ENCODE measurements around the gene ORMDL3. TPM values are rescaled to one million over a fixed set of nuclear protein-coding genes. Genes with fewer than 3 reads are reported as not detected.

Gene ORMDL3
- total and polyA plus RNA-seq, 4 experiments from 2014 or later: 79.6 to 161 (median 88.8) TPM

- CTCF ChIA-PET (ENCODE audit: partially characterized antibody): no interaction called here
- POLR2A ChIA-PET (ENCODE audit: partially characterized antibody): interaction anchor here (1.1 kb wide), 1 partner anchor 744 kb away, joined by 3 read pairs; the partner anchor contains the start of gene RPL19
- peaks cover 15% of the 10 kb centered on the region for H3K4me1 ChIP-seq (ENCODE audit: insufficient read depth, low read length)
- no peak overlapping the region for H3K27ac Mint-ChIP-seq
- H3K36me3 Mint-ChIP-seq: no peaks in the 10 kb centered on the region
- no peaks in the 10 kb centered on the region for H3K27me3 ChIP-seq (ENCODE audit: insufficient read depth, low read length)
- intact Hi-C loops (cut with micrococcal nuclease): no loop called here
- no peak overlapping the region for H3K27ac ChIP-seq (ENCODE audit: low read depth, low read length)
- H3K4me3 Mint-ChIP-seq: no peak overlapping the region
- H3K27me3 Mint-ChIP-seq: no peaks in the 10 kb centered on the region
- peaks cover 8 to 26% (median 12%) of the 10 kb centered on the region in 4 donors for H3K4me1 Mint-ChIP-seq
- DNase-seq: no peak
- H3K36me3 ChIP-seq (ENCODE audit: insufficient read depth, low read length): no peaks in the 10 kb centered on the region
- no peaks in the 10 kb centered on the region for H3K9me3 Mint-ChIP-seq
- H3K4me3 ChIP-seq (ENCODE audit: low read length in 2 of 2): no peak overlapping the region
- no peaks in the 10 kb centered on the region for H3K9me3 ChIP-seq (ENCODE audit: control insufficient read depth in 1 of 2, low read length in 2 of 2)
Measured at GRCh38 chr17:39943702-39944392, 16.4 kb upstream of the ORMDL3 start.

DNA sequence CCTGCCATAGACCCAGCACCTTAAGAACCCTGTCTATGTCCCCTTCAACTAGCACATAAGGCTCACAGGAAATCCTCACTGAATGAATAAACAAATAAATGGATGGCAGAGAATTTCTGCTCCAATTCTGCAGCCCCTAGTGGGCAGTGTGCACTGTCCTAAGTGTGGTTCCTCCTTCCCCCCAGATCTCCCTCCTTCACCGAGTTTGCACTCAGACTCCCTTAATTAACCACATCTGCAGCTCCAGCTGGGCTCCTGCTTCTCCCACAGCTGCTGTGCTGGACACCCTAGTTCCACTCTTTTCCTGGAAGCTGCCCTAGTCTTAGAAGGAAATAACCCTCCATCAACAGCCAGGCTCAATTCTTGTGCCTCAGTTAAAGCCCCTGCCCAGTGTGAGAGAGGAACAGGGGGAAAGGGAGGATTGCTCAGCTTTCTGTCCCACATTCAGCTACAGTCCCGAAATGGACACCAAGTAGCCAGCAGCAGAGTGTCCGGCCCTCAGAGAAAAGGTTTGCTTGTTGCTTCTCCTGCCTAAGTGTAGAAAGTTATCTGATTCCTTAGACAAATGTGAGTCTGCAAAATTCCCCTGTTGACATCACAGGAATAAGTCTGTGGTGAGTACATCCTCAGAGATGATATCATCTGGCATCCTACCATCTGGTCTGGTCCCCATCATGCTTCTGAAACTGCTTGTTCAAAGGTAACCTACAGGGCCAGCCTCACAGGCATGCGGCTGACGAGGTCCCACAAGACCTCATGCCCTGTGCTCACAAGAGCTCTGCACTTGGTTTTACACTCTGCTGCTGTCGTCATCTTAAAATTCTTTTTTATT, 12.4 kb upstream of the ORMDL3 start:
- peak overlapping the region; percentile 43 for H3K27ac ChIP-seq (ENCODE audit: low read depth, low read length)
- peak overlapping the region in 3 of 8 donors; percentile 24 to 52 (median 39) for H3K4me3 Mint-ChIP-seq
- POLR2A ChIA-PET (ENCODE audit: partially characterized antibody): interaction anchor here (1.8 kb wide), 1 partner anchor 14 kb away, joined by 4 read pairs; no protein-coding TSS in a partner anchor

GRCh38 chr17:39939106-39939505, 11.7 kb upstream of the ORMDL3 start:
- Mint-ChIP-seq H3K4me1 (peaks cover 7 to 21% (median 10%) of the 10 kb centered on the region in 4 donors), H3K27me3 (no peaks in the 10 kb centered on the region), H3K4me3 (no peak overlapping the region), H3K9me3 (no peaks in the 10 kb centered on the region), H3K27ac (peak overlapping the region in 5 of 7 donors; percentile 70 to 97 (median 87)), H3K36me3 (no peaks in the 10 kb centered on the region)
- no peak overlapping the region for H3K27ac ChIP-seq (ENCODE audit: low read depth, low read length)
- peaks cover 15% of the 10 kb centered on the region for H3K4me1 ChIP-seq (ENCODE audit: insufficient read depth, low read length)
- H3K36me3 ChIP-seq (ENCODE audit: insufficient read depth, low read length): no peaks in the 10 kb centered on the region
- no peak overlapping the region for H3K4me3 ChIP-seq (ENCODE audit: low read length in 2 of 2)
- intact Hi-C loops (cut with micrococcal nuclease): no loop called here
- POLR2A ChIA-PET (ENCODE audit: partially characterized antibody): interaction anchor here (1.8 kb wide), 1 partner anchor 13 kb away, joined by 4 read pairs; no protein-coding TSS in a partner anchor
- H3K27me3 ChIP-seq (ENCODE audit: insufficient read depth, low read length): no peaks in the 10 kb centered on the region
- H3K9me3 ChIP-seq (ENCODE audit: control insufficient read depth in 1 of 2, low read length in 2 of 2): no peaks in the 10 kb centered on the region
- no peak for DNase-seq
- CTCF ChIA-PET (ENCODE audit: partially characterized antibody): interaction anchor here (0.6 to 2.3 kb wide), 2 partner anchors 10 to 13 kb away, joined by 3 to 8 read pairs; no protein-coding TSS in a partner anchor

More for the DNA sequence above, 12.4 kb upstream of the ORMDL3 start:
- no peaks in the 10 kb centered on the region for H3K36me3 Mint-ChIP-seq
- H3K36me3 ChIP-seq (ENCODE audit: insufficient read depth, low read length): no peaks in the 10 kb centered on the region
- no peaks in the 10 kb centered on the region for H3K9me3 ChIP-seq (ENCODE audit: control insufficient read depth in 1 of 2, low read length in 2 of 2)
- no peak overlapping the region for H3K4me3 ChIP-seq (ENCODE audit: low read length in 2 of 2)
- H3K27me3 ChIP-seq (ENCODE audit: insufficient read depth, low read length): no peaks in the 10 kb centered on the region
- peaks cover 7 to 21% (median 10%) of the 10 kb centered on the region in 4 donors for H3K4me1 Mint-ChIP-seq
- no peaks in the 10 kb centered on the region for H3K27me3 Mint-ChIP-seq
- H3K27ac Mint-ChIP-seq: peak overlapping the region; percentile 2 to 97 (median 83)
- peaks cover 15% of the 10 kb centered on the region for H3K4me1 ChIP-seq (ENCODE audit: insufficient read depth, low read length)
- peak in 4 of 5 donors; percentile 44 to 81 (median 75) for DNase-seq
- CTCF ChIA-PET (ENCODE audit: partially characterized antibody): interaction anchor here (0.6 to 2.3 kb wide), 2 partner anchors 10 to 14 kb away, joined by 3 to 8 read pairs; no protein-coding TSS in a partner anchor
- intact Hi-C loops (cut with micrococcal nuclease): no loop called here
- H3K9me3 Mint-ChIP-seq: no peaks in the 10 kb centered on the region

- POLR2A ChIA-PET (ENCODE audit: partially characterized antibody): interaction anchor here (0.6 kb wide), 2 partner anchors 26 to 212 kb away, joined by 3 read pairs; no protein-coding TSS in a partner anchor
- H3K27me3 Mint-ChIP-seq: no peaks in the 10 kb centered on the region
Measured at GRCh38 chr17:39938140-39938869, 10.9 kb upstream of the ORMDL3 start.

GRCh38 chr17:39937447-39937846, 10.0 kb upstream of the ORMDL3 start:
- H3K27me3 ChIP-seq (ENCODE audit: insufficient read depth, low read length): no peaks in the 10 kb centered on the region
- no peaks in the 10 kb centered on the region for H3K36me3 ChIP-seq (ENCODE audit: insufficient read depth, low read length)
- no peak overlapping the region for H3K27ac ChIP-seq (ENCODE audit: low read depth, low read length)
- no peaks in the 10 kb centered on the region for H3K27me3 Mint-ChIP-seq
- H3K9me3 ChIP-seq (ENCODE audit: control insufficient read depth in 1 of 2, low read length in 2 of 2): no peaks in the 10 kb centered on the region
- DNase-seq: no peak
- POLR2A ChIA-PET (ENCODE audit: partially characterized antibody): no interaction called here
- peaks cover 7 to 21% (median 10%) of the 10 kb centered on the region in 4 donors for H3K4me1 Mint-ChIP-seq
- no peaks in the 10 kb centered on the region for H3K9me3 Mint-ChIP-seq
- no peaks in the 10 kb centered on the region for H3K36me3 Mint-ChIP-seq
- CTCF ChIA-PET (ENCODE audit: partially characterized antibody): no interaction called here
- no peak overlapping the region for H3K4me3 Mint-ChIP-seq
- no peak overlapping the region for H3K4me3 ChIP-seq (ENCODE audit: low read length in 2 of 2)
- H3K27ac Mint-ChIP-seq: no peak overlapping the region
- intact Hi-C loops (cut with micrococcal nuclease): no loop called here
- peaks cover 15% of the 10 kb centered on the region for H3K4me1 ChIP-seq (ENCODE audit: insufficient read depth, low read length)

More at GRCh38 chr17:39938140-39938869, 10.9 kb upstream of the ORMDL3 start:
- intact Hi-C loops (cut with micrococcal nuclease): no loop called here
- CTCF ChIA-PET (ENCODE audit: partially characterized antibody): interaction anchor here (2.3 kb wide), 1 partner anchor 9 kb away, joined by 8 read pairs; no protein-coding TSS in a partner anchor
- Mint-ChIP-seq H3K27ac (peak overlapping the region in 1 of 7 donors; percentile 46), H3K4me1 (peaks cover 7 to 21% (median 10%) of the 10 kb centered on the region in 4 donors), H3K4me3 (no peak overlapping the region), H3K9me3 (no peaks in the 10 kb centered on the region), H3K36me3 (no peaks in the 10 kb centered on the region)
- H3K27ac ChIP-seq (ENCODE audit: low read depth, low read length): no peak overlapping the region
- peaks cover 15% of the 10 kb centered on the region for H3K4me1 ChIP-seq (ENCODE audit: insufficient read depth, low read length)
- H3K9me3 ChIP-seq (ENCODE audit: control insufficient read depth in 1 of 2, low read length in 2 of 2): no peaks in the 10 kb centered on the region
- no peaks in the 10 kb centered on the region for H3K36me3 ChIP-seq (ENCODE audit: insufficient read depth, low read length)
- no peak overlapping the region for H3K4me3 ChIP-seq (ENCODE audit: low read length in 2 of 2)
- no peaks in the 10 kb centered on the region for H3K27me3 ChIP-seq (ENCODE audit: insufficient read depth, low read length)
- no peak for DNase-seq

DNA sequence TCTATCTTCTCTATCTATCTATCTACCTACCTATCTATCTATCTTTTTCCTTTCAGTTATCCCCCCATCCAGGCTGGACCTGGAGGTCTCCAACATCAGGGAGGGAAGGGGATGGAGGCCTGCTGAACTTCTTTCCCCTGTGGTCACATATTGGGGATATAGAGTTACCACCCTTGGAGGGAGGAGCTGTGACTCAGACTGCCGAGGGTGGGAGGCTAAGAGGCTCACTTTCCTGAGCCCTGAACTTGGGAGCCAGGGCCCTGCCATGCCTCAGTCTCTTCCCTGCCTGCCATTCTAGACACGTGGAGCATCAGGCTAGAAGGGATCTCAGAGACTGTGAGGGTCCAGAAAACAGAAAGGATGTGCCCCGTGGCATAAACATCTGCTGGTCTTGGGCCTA, 8.5 kb upstream of the ORMDL3 start:
- H3K4me3 ChIP-seq (ENCODE audit: low read length in 2 of 2): no peak overlapping the region
- no peak for DNase-seq
- H3K4me1 ChIP-seq (ENCODE audit: insufficient read depth, low read length): peaks cover 15% of the 10 kb centered on the region
- H3K9me3 Mint-ChIP-seq: no peaks in the 10 kb centered on the region
- no peaks in the 10 kb centered on the region for H3K36me3 Mint-ChIP-seq
- H3K36me3 ChIP-seq (ENCODE audit: insufficient read depth, low read length): no peaks in the 10 kb centered on the region
- no peaks in the 10 kb centered on the region for H3K27me3 ChIP-seq (ENCODE audit: insufficient read depth, low read length)
- H3K27me3 Mint-ChIP-seq: no peaks in the 10 kb centered on the region
- H3K9me3 ChIP-seq (ENCODE audit: control insufficient read depth in 1 of 2, low read length in 2 of 2): no peaks in the 10 kb centered on the region
- intact Hi-C loops (cut with micrococcal nuclease): no loop called here
- CTCF ChIA-PET (ENCODE audit: partially characterized antibody): no interaction called here
- POLR2A ChIA-PET (ENCODE audit: partially characterized antibody): no interaction called here
- no peak overlapping the region for H3K27ac Mint-ChIP-seq
- no peak overlapping the region for H3K4me3 Mint-ChIP-seq
- H3K4me1 Mint-ChIP-seq: peaks cover 7 to 16% (median 10%) of the 10 kb centered on the region in 4 donors
- H3K27ac ChIP-seq (ENCODE audit: low read depth, low read length): no peak overlapping the region

Measured in CD4-positive, alpha-beta memory T cell (primary cell).